ENCODE data around the gene POC5.

Gene POC5

GRCh38 chr5:75694781-75695180 lies 22.5 kb downstream of the POC5 start:
- TF ChIP-seq CTCF (IDR thresholded peaks at IDR 0.05): no peak

GRCh38 chr5:75690669-75691068 lies 26.6 kb downstream of the POC5 start:
- TF ChIP-seq CTCF (IDR thresholded peaks at IDR 0.05): no peak

- no peak for TF ChIP-seq CTCF (IDR thresholded peaks at IDR 0.05)
Measured at GRCh38 chr5:75686480-75686879, 30.8 kb downstream of the POC5 start.

- no peak for TF ChIP-seq CTCF (IDR thresholded peaks at IDR 0.05)
Measured at GRCh38 chr5:75685141-75685540, 32.1 kb downstream of the POC5 start.

- TF ChIP-seq CTCF (IDR thresholded peaks at IDR 0.05): peak; percentile 64
Measured at GRCh38 chr5:75681125-75681830, 36.0 kb downstream of the POC5 start.

GRCh38 chr5:75678155-75678554 lies 39.1 kb downstream of the POC5 start:
- no peak for TF ChIP-seq CTCF (IDR thresholded peaks at IDR 0.05)

- no peak for TF ChIP-seq CTCF (IDR thresholded peaks at IDR 0.05)
Measured at GRCh38 chr5:75677607-75678006, 39.6 kb downstream of the POC5 start.

- no peak for TF ChIP-seq CTCF (IDR thresholded peaks at IDR 0.05)
Measured at GRCh38 chr5:75675783-75676182, 41.5 kb downstream of the POC5 start.

Measured in LNCAP (cell line).